CD8-positive, alpha-beta memory T cell (primary cell): ENCODE data around the gene MAP4K5. TPM values are rescaled to one million over a fixed set of nuclear protein-coding genes. Genes with fewer than 3 reads are reported as not detected.

Source experiments
- CTCF ChIA-PET: fragments of 350-600 bp; sonication (Branson Sonifier 250); formaldehyde crosslinking; loops from one replicate; lab custom pipeline; 2021; ENCODE audit warnings: antibody characterized with exemption; lab: Charles Lee
- POLR2A ChIA-PET: fragments of 350-600 bp; sonication (Branson Sonifier 250); formaldehyde crosslinking; loops from one replicate; lab custom pipeline; 2021; ENCODE audit warnings: antibody characterized with exemption; lab: Charles Lee
- DNase-seq, 5 donors: peaks; one replicate each; pipeline versions ENCODE4 v3.0.0 to v3.0.0-alpha.2; 2020 to 2022; ENCODE audit warnings: mixed read lengths in 1 of 5
- H3K27ac ChIP-seq: one replicate; pipeline ENCODE4 v1.7.0; 2013; ENCODE audit warnings: low read depth, mild to moderate bottlenecking, low read length, moderate library complexity
- H3K27me3 ChIP-seq: 2 replicates; pipeline ENCODE4 v1.7.0; 2013; ENCODE audit warnings: low read length, mild to moderate bottlenecking; ENCODE audit not compliant: insufficient read depth, poor library complexity, severe bottlenecking
- H3K36me3 ChIP-seq: 2 replicates; pipeline ENCODE4 v1.7.0; 2013; ENCODE audit warnings: mild to moderate bottlenecking, low read length, moderate library complexity; ENCODE audit not compliant: insufficient read depth
- H3K4me1 ChIP-seq: 2 replicates; pipeline ENCODE4 v1.7.0; 2013; ENCODE audit warnings: mild to moderate bottlenecking, low read length, moderate library complexity; ENCODE audit not compliant: insufficient read depth
- H3K4me3 ChIP-seq: 2 replicates; pipeline ENCODE4 v1.7.0; 2013; ENCODE audit warnings: mild to moderate bottlenecking, low read length
- H3K9me3 ChIP-seq: 2 replicates; pipeline ENCODE4 v1.7.0; 2013; ENCODE audit warnings: mild to moderate bottlenecking, low read length
- H3K27ac Mint-ChIP-seq, 8 donors: one replicate each; pipeline ENCODE4 v1.8.0; 2020 to 2021; ENCODE audit warnings: mixed read lengths in 8 of 8, mild to moderate bottlenecking in 6 of 8, inconsistent platforms in 3 of 8, moderate library complexity in 3 of 8
- H3K27me3 Mint-ChIP-seq, 2 donors: one replicate each; pipeline ENCODE4 v1.8.0; 2020 to 2021; ENCODE audit warnings: mixed read lengths in 2 of 2, mild to moderate bottlenecking in 1 of 2, moderate library complexity in 1 of 2
- H3K36me3 Mint-ChIP-seq, 3 donors: one replicate each; pipeline ENCODE4 v1.8.0; 2020 to 2021; ENCODE audit warnings: mixed read lengths in 3 of 3, inconsistent platforms in 1 of 3, mild to moderate bottlenecking in 1 of 3
- H3K4me1 Mint-ChIP-seq, 3 donors: one replicate each; pipeline ENCODE4 v1.8.0; 2020 to 2021; ENCODE audit warnings: mixed read lengths in 3 of 3, inconsistent platforms in 1 of 3, mild to moderate bottlenecking in 1 of 3
- H3K4me3 Mint-ChIP-seq, 7 donors: one replicate each; pipeline ENCODE4 v1.8.0; 2020 to 2021; ENCODE audit warnings: mixed read lengths in 7 of 7, mild to moderate bottlenecking in 6 of 7, moderate library complexity in 4 of 7, inconsistent platforms in 2 of 7
- H3K9me3 Mint-ChIP-seq, 5 donors: one replicate each; pipeline ENCODE4 v1.8.0; 2020 to 2022; ENCODE audit warnings: mixed read lengths in 5 of 5, mild to moderate bottlenecking in 3 of 5, moderate library complexity in 2 of 5, inconsistent platforms in 1 of 5
- polyA plus RNA-seq: library from polyadenylated mRNA; unstranded; fragments of 300-500 nt; fragmentation: Illumina TruSeq; gene quantifications from one replicate; pipeline ENCODE4 v1.2.3, GENCODE V29; 2021
- total RNA-seq, 2 experiments: library from RNA; stranded (reverse); gene quantifications; one replicate each; pipeline ENCODE4 v1.2.3, GENCODE V29; 2021

Gene MAP4K5
- total and polyA plus RNA-seq, 3 experiments from 2014 or later: 26.1 to 36.4 (median 35.2) TPM

- no peak overlapping the region for H3K4me3 ChIP-seq
- no peak for DNase-seq
- no peak overlapping the region for H3K27ac ChIP-seq
- H3K27me3 ChIP-seq: no peaks in the 10 kb centered on the region
- no peaks in the 10 kb centered on the region for H3K36me3 ChIP-seq
- H3K27me3 Mint-ChIP-seq: no peaks in the 10 kb centered on the region
- H3K9me3 ChIP-seq: no peaks in the 10 kb centered on the region
- no peaks in the 10 kb centered on the region for H3K9me3 Mint-ChIP-seq
- POLR2A ChIA-PET: no interaction called here
- peaks cover 0 to 7% (median 2%) of the 10 kb centered on the region in 3 donors for H3K36me3 Mint-ChIP-seq
- H3K4me1 Mint-ChIP-seq: peaks cover 59 to 77% (median 71%) of the 10 kb centered on the region in 3 donors
- H3K4me3 Mint-ChIP-seq: peak overlapping the region in 3 of 7 donors; percentile 4 to 7 (median 4)
- CTCF ChIA-PET: interaction anchor here (1.2 to 2.3 kb wide), 2 partner anchors 8 to 19 kb away, joined by 3 to 9 read pairs; partner anchors contain the start of gene MAP4K5
- peaks cover 43% of the 10 kb centered on the region for H3K4me1 ChIP-seq
- peak overlapping the region; percentile 23 to 93 (median 59) for H3K27ac Mint-ChIP-seq
These were observed 8.3 kb downstream of the MAP4K5 start for GRCh38 chr14:50524060-50524459.

DNA sequence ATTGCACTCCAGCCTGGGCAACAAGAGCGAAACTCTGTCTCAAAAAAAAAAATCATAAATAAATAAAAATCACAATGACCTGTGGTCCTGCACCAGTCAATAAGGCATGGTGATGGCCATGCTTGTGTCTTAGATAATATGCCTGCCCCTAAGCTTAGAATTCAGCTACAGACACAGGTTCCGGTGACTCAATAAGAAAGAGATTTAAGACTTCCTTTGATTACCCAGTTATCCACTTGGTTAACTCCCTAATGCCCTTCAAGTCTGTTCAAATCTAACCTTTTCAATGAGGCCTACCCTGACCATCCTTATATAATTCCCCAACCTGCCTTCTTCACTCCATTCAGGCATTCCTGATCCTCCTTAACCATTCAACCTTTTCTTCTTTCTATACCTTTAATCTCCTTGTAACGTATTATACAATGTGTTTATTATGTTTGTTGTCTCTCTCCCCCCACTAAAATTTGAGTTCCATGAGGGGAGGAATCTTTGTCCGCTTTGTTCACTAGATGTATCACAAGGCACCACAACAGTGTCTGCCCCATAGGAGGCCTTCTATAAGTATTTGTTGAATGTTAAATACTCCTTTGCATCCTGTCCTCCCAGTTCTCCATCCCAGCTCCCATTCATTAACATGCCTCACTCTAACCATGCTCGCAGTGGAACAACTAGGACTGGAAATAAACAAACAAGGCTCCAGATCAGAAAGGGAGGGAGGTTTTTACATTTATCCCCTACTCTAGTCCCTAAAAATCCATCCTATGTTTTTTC lies 8.9 kb downstream of the MAP4K5 start:
- DNase-seq: no peak
- CTCF ChIA-PET: interaction anchor here (1.2 to 2.3 kb wide), 2 partner anchors 9 to 19 kb away, joined by 3 to 9 read pairs; partner anchors contain the start of gene MAP4K5
- no peaks in the 10 kb centered on the region for H3K27me3 ChIP-seq
- H3K36me3 Mint-ChIP-seq: peaks cover 0 to 9% (median 2%) of the 10 kb centered on the region in 3 donors
- H3K36me3 ChIP-seq: no peaks in the 10 kb centered on the region
- POLR2A ChIA-PET: no interaction called here
- H3K4me3 Mint-ChIP-seq: peak overlapping the region in 3 of 7 donors; percentile 7 to 55 (median 16)
- H3K9me3 ChIP-seq: no peaks in the 10 kb centered on the region
- H3K27ac ChIP-seq: no peak overlapping the region
- peaks cover 55 to 73% (median 66%) of the 10 kb centered on the region in 3 donors for H3K4me1 Mint-ChIP-seq
- H3K9me3 Mint-ChIP-seq: no peaks in the 10 kb centered on the region
- H3K27me3 Mint-ChIP-seq: no peaks in the 10 kb centered on the region
- H3K4me3 ChIP-seq: no peak overlapping the region
- peaks cover 39% of the 10 kb centered on the region for H3K4me1 ChIP-seq
- peak overlapping the region; percentile 20 to 77 (median 48) for H3K27ac Mint-ChIP-seq

DNA sequence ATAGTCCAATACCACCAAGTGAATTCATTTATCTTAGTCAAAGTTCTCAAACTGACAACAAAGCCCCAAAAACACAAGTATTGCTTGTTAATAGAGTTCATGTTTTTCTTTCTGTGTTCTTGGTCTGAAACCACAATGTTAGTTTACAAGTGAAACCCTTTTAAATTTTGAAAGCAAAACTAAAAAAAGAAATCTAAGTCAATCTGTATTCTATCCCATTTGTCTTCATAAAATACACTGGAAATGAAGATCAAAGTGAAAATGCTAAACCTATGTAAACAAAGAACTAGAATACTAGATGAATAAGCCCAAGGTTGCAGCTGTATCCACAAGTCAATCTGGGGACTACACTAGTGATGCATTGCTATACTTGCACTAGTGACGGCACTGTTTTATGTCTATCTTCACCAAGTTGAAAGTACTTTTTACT lies 10.4 kb downstream of the MAP4K5 start:
- Mint-ChIP-seq H3K36me3 (peaks cover 0 to 7% (median 2%) of the 10 kb centered on the region in 3 donors), H3K4me1 (peaks cover 53 to 70% (median 62%) of the 10 kb centered on the region in 3 donors), H3K27ac (peak overlapping the region; percentile 59 to 94 (median 88)), H3K27me3 (no peaks in the 10 kb centered on the region), H3K4me3 (peak overlapping the region; percentile 17 to 80 (median 75)), H3K9me3 (no peaks in the 10 kb centered on the region)
- Histone ChIP-seq H3K27me3 (no peaks in the 10 kb centered on the region), H3K4me3 (no peak overlapping the region), H3K27ac (peak overlapping the region; percentile 39), H3K4me1 (peaks cover 32% of the 10 kb centered on the region), H3K36me3 (no peaks in the 10 kb centered on the region), H3K9me3 (no peaks in the 10 kb centered on the region)
- ChIA-PET POLR2A (no interaction called here), CTCF (interaction anchor here (2.3 kb wide), 1 partner anchor 10 kb away, joined by 9 read pairs; the partner anchor contains the start of gene MAP4K5)
- DNase-seq: peak in 1 of 5 donors; percentile 13

GRCh38 chr14:50520947-50521815 lies 11.2 kb downstream of the MAP4K5 start:
- peak overlapping the region; percentile 59 to 94 (median 88) for H3K27ac Mint-ChIP-seq
- no peaks in the 10 kb centered on the region for H3K36me3 ChIP-seq
- H3K27ac ChIP-seq: peak overlapping the region; percentile 39
- H3K36me3 Mint-ChIP-seq: peaks cover 0 to 4% (median 2%) of the 10 kb centered on the region in 3 donors
- H3K27me3 Mint-ChIP-seq: no peaks in the 10 kb centered on the region
- H3K4me1 Mint-ChIP-seq: peaks cover 52 to 69% (median 55%) of the 10 kb centered on the region in 3 donors
- no peak overlapping the region for H3K4me3 ChIP-seq
- no peaks in the 10 kb centered on the region for H3K27me3 ChIP-seq
- no peaks in the 10 kb centered on the region for H3K9me3 Mint-ChIP-seq
- peak overlapping the region; percentile 17 to 80 (median 75) for H3K4me3 Mint-ChIP-seq
- peaks cover 32% of the 10 kb centered on the region for H3K4me1 ChIP-seq
- ChIA-PET POLR2A (interaction anchor here (0.6 kb wide), 1 partner anchor 198 kb away, joined by 9 read pairs; no protein-coding TSS in a partner anchor), CTCF (no interaction called here)
- no peaks in the 10 kb centered on the region for H3K9me3 ChIP-seq
- peak in 1 of 5 donors; percentile 49 for DNase-seq

- Histone ChIP-seq H3K36me3 (no peaks in the 10 kb centered on the region), H3K27ac (no peak overlapping the region), H3K27me3 (no peaks in the 10 kb centered on the region), H3K9me3 (no peaks in the 10 kb centered on the region), H3K4me1 (peaks cover 3% of the 10 kb centered on the region), H3K4me3 (no peak overlapping the region)
- no peak for DNase-seq
- peaks cover 19 to 37% (median 35%) of the 10 kb centered on the region in 3 donors for H3K4me1 Mint-ChIP-seq
- peaks cover 0 to 4% (median 3%) of the 10 kb centered on the region in 3 donors for H3K36me3 Mint-ChIP-seq
- H3K27me3 Mint-ChIP-seq: no peaks in the 10 kb centered on the region
- peaks cover 0 to 1% (median 0%) of the 10 kb centered on the region in 5 donors for H3K9me3 Mint-ChIP-seq
- POLR2A ChIA-PET: no interaction called here
- H3K27ac Mint-ChIP-seq: no peak overlapping the region
- no peak overlapping the region for H3K4me3 Mint-ChIP-seq
- CTCF ChIA-PET: no interaction called here
These were observed 16.3 kb downstream of the MAP4K5 start for GRCh38 chr14:50516091-50516490.

DNA sequence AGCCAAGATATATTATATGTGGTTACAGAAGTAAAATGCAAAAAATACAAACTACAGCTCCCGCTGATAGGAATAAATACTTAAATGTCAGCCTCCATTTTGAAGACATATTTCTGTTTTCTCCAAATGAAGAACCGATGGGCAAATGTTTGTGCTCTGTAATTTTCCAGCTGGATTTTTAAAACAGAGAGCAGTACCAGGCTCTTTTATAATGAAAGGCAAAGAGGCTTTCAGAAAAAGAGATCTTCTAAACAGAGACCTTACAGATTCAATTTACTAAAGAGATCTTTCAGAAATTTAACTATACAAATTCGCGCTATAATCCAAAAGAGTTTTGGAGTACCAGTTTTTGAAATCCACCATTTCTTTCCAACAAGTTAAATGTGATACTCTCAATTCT lies 19.9 kb downstream of the MAP4K5 start:
- Mint-ChIP-seq H3K27ac (no peak overlapping the region), H3K9me3 (peaks cover 0 to 4% (median 0%) of the 10 kb centered on the region in 5 donors), H3K4me3 (no peak overlapping the region), H3K4me1 (peaks cover 24 to 56% (median 45%) of the 10 kb centered on the region in 3 donors), H3K27me3 (no peaks in the 10 kb centered on the region), H3K36me3 (peaks cover 0 to 7% (median 6%) of the 10 kb centered on the region in 3 donors)
- H3K4me3 ChIP-seq: no peak overlapping the region
- H3K36me3 ChIP-seq: no peaks in the 10 kb centered on the region
- H3K27ac ChIP-seq: no peak overlapping the region
- no peaks in the 10 kb centered on the region for H3K9me3 ChIP-seq
- H3K4me1 ChIP-seq: no peaks in the 10 kb centered on the region
- ChIA-PET POLR2A (interaction anchor here (0.6 kb wide), 1 partner anchor 21 kb away, joined by 7 read pairs; no protein-coding TSS in a partner anchor), CTCF (no interaction called here)
- H3K27me3 ChIP-seq: no peaks in the 10 kb centered on the region
- DNase-seq: no peak

GRCh38 chr14:50510157-50510556 lies 22.2 kb downstream of the MAP4K5 start:
- H3K27ac ChIP-seq: no peak overlapping the region
- POLR2A ChIA-PET: no interaction called here
- H3K9me3 Mint-ChIP-seq: peaks cover 0 to 4% (median 0%) of the 10 kb centered on the region in 5 donors

More at GRCh38 chr14:50510157-50510556, 22.2 kb downstream of the MAP4K5 start:
- no peak overlapping the region for H3K4me3 ChIP-seq
- no peak overlapping the region for H3K4me3 Mint-ChIP-seq
- no peaks in the 10 kb centered on the region for H3K9me3 ChIP-seq
- CTCF ChIA-PET: interaction anchor here (1.6 kb wide), 1 partner anchor 22 kb away, joined by 3 read pairs; the partner anchor contains the start of gene MAP4K5
- H3K27me3 Mint-ChIP-seq: no peaks in the 10 kb centered on the region
- peaks cover 28 to 70% (median 51%) of the 10 kb centered on the region in 3 donors for H3K4me1 Mint-ChIP-seq
- DNase-seq: no peak
- H3K27me3 ChIP-seq: no peaks in the 10 kb centered on the region
- no peaks in the 10 kb centered on the region for H3K36me3 ChIP-seq
- no peaks in the 10 kb centered on the region for H3K4me1 ChIP-seq
- peaks cover 0 to 9% (median 6%) of the 10 kb centered on the region in 3 donors for H3K36me3 Mint-ChIP-seq
- H3K27ac Mint-ChIP-seq: peak overlapping the region in 2 of 8 donors; percentile 23 to 85
